ENCODE data around the gene OTOG. TPM values are rescaled to one million over a fixed set of nuclear protein-coding genes. Genes with fewer than 3 reads are reported as not detected.

The OTOG gene
- total RNA-seq, 2 donors from 2014 or later: not detected

- no peak overlapping the region for H3K27ac Mint-ChIP-seq
- ATAC-seq: no peak
- H3K4me1 Mint-ChIP-seq: peaks cover 2% of the 10 kb centered on the region
- no peaks in the 10 kb centered on the region for H3K36me3 Mint-ChIP-seq (ENCODE audit: low read depth)
- DNase-seq: no peak
- peaks cover 37% of the 10 kb centered on the region for H3K27me3 Mint-ChIP-seq
- no peaks in the 10 kb centered on the region for H3K9me3 ChIP-seq (ENCODE audit: control insufficient read depth, low read length, poor library complexity, severe bottlenecking)
- H3K4me3 Mint-ChIP-seq: no peak overlapping the region
Measured at GRCh38 chr11:17605651-17606122, 58.6 kb downstream of the OTOG start.

- no peaks in the 10 kb centered on the region for H3K9me3 ChIP-seq (ENCODE audit: control insufficient read depth, low read length, poor library complexity, severe bottlenecking)
- Mint-ChIP-seq H3K27me3 (peaks cover 45% of the 10 kb centered on the region), H3K4me3 (no peak overlapping the region), H3K4me1 (peaks cover 3% of the 10 kb centered on the region), H3K36me3 (ENCODE audit: low read depth) (no peaks in the 10 kb centered on the region), H3K27ac (no peak overlapping the region)
- DNase-seq (no peak), ATAC-seq (no peak)
Measured at GRCh38 chr11:17606233-17607082, 59.4 kb downstream of the OTOG start.

GRCh38 chr11:17607083-17607429 lies 60.0 kb downstream of the OTOG start:
- H3K4me3 Mint-ChIP-seq: no peak overlapping the region
- H3K27ac Mint-ChIP-seq: no peak overlapping the region
- no peaks in the 10 kb centered on the region for H3K36me3 Mint-ChIP-seq (ENCODE audit: low read depth)
- H3K27me3 Mint-ChIP-seq: peaks cover 51% of the 10 kb centered on the region
- no peak for ATAC-seq
- H3K9me3 ChIP-seq (ENCODE audit: control insufficient read depth, low read length, poor library complexity, severe bottlenecking): no peaks in the 10 kb centered on the region
- DNase-seq: no peak
- peaks cover 5% of the 10 kb centered on the region for H3K4me1 Mint-ChIP-seq

- peaks cover 57% of the 10 kb centered on the region for H3K27me3 Mint-ChIP-seq
- ATAC-seq (no peak), DNase-seq (no peak)
- no peaks in the 10 kb centered on the region for H3K9me3 ChIP-seq (ENCODE audit: control insufficient read depth, low read length, poor library complexity, severe bottlenecking)
- peaks cover 5% of the 10 kb centered on the region for H3K4me1 Mint-ChIP-seq
- H3K27ac Mint-ChIP-seq: no peak overlapping the region
- no peak overlapping the region for H3K4me3 Mint-ChIP-seq
- no peaks in the 10 kb centered on the region for H3K36me3 Mint-ChIP-seq (ENCODE audit: low read depth)
Measured at GRCh38 chr11:17607591-17608570, 60.8 kb downstream of the OTOG start.

GRCh38 chr11:17608821-17609220 lies 61.8 kb downstream of the OTOG start:
- Mint-ChIP-seq H3K4me1 (peaks cover 5% of the 10 kb centered on the region), H3K4me3 (no peak overlapping the region), H3K36me3 (ENCODE audit: low read depth) (no peaks in the 10 kb centered on the region), H3K27ac (no peak overlapping the region), H3K27me3 (peaks cover 57% of the 10 kb centered on the region)
- ATAC-seq (no peak), DNase-seq (no peak)
- no peaks in the 10 kb centered on the region for H3K9me3 ChIP-seq (ENCODE audit: control insufficient read depth, low read length, poor library complexity, severe bottlenecking)

GRCh38 chr11:17609291-17610084 lies 62.4 kb downstream of the OTOG start:
- H3K4me3 Mint-ChIP-seq: no peak overlapping the region

GRCh38 chr11:17610085-17610894 lies 63.2 kb downstream of the OTOG start:
- peaks cover 58% of the 10 kb centered on the region for H3K27me3 Mint-ChIP-seq
- H3K4me3 Mint-ChIP-seq: no peak overlapping the region
- no peaks in the 10 kb centered on the region for H3K9me3 ChIP-seq (ENCODE audit: control insufficient read depth, low read length, poor library complexity, severe bottlenecking)
- no peak overlapping the region for H3K27ac Mint-ChIP-seq
- ATAC-seq: no peak
- peaks cover 5% of the 10 kb centered on the region for H3K4me1 Mint-ChIP-seq
- H3K36me3 Mint-ChIP-seq (ENCODE audit: low read depth): no peaks in the 10 kb centered on the region
- DNase-seq: no peak

More at GRCh38 chr11:17609291-17610084, 62.4 kb downstream of the OTOG start:
- DNase-seq (no peak), ATAC-seq (no peak)
- peaks cover 5% of the 10 kb centered on the region for H3K4me1 Mint-ChIP-seq
- H3K27ac Mint-ChIP-seq: no peak overlapping the region
- no peaks in the 10 kb centered on the region for H3K36me3 Mint-ChIP-seq (ENCODE audit: low read depth)
- peaks cover 57% of the 10 kb centered on the region for H3K27me3 Mint-ChIP-seq
- H3K9me3 ChIP-seq (ENCODE audit: control insufficient read depth, low read length, poor library complexity, severe bottlenecking): no peaks in the 10 kb centered on the region

- Mint-ChIP-seq H3K4me3 (no peak overlapping the region), H3K4me1 (peaks cover 5% of the 10 kb centered on the region), H3K27me3 (peaks cover 57% of the 10 kb centered on the region), H3K36me3 (ENCODE audit: low read depth) (no peaks in the 10 kb centered on the region), H3K27ac (no peak overlapping the region)
- H3K9me3 ChIP-seq (ENCODE audit: control insufficient read depth, low read length, poor library complexity, severe bottlenecking): no peaks in the 10 kb centered on the region
- no peak for DNase-seq
- no peak for ATAC-seq
Measured at GRCh38 chr11:17611049-17611448, 64.0 kb downstream of the OTOG start.

- Mint-ChIP-seq H3K4me1 (peaks cover 7% of the 10 kb centered on the region), H3K36me3 (ENCODE audit: low read depth) (no peaks in the 10 kb centered on the region), H3K27ac (no peak overlapping the region), H3K27me3 (peaks cover 51% of the 10 kb centered on the region), H3K4me3 (no peak overlapping the region)
- ATAC-seq (no peak), DNase-seq (no peak)
- H3K9me3 ChIP-seq (ENCODE audit: control insufficient read depth, low read length, poor library complexity, severe bottlenecking): no peaks in the 10 kb centered on the region
Measured at GRCh38 chr11:17611503-17612220, 64.6 kb downstream of the OTOG start.

- Mint-ChIP-seq H3K27me3 (peaks cover 46% of the 10 kb centered on the region), H3K4me3 (no peak overlapping the region), H3K36me3 (ENCODE audit: low read depth) (no peaks in the 10 kb centered on the region), H3K4me1 (peaks cover 7% of the 10 kb centered on the region), H3K27ac (no peak overlapping the region)
- no peaks in the 10 kb centered on the region for H3K9me3 ChIP-seq (ENCODE audit: control insufficient read depth, low read length, poor library complexity, severe bottlenecking)
- ATAC-seq: no peak
- no peak for DNase-seq
Measured at GRCh38 chr11:17612221-17613188, 65.4 kb downstream of the OTOG start.

- no peaks in the 10 kb centered on the region for H3K36me3 Mint-ChIP-seq (ENCODE audit: low read depth)
- peaks cover 7% of the 10 kb centered on the region for H3K4me1 Mint-ChIP-seq
- H3K9me3 ChIP-seq (ENCODE audit: control insufficient read depth, low read length, poor library complexity, severe bottlenecking): no peaks in the 10 kb centered on the region
- DNase-seq (no peak), ATAC-seq (no peak)
- H3K27me3 Mint-ChIP-seq: peaks cover 41% of the 10 kb centered on the region
- no peak overlapping the region for H3K27ac Mint-ChIP-seq
- no peak overlapping the region for H3K4me3 Mint-ChIP-seq
Measured at GRCh38 chr11:17613428-17613962, 66.4 kb downstream of the OTOG start.

Data from T-helper 17 cell (primary cell).